ENCODE data around the gene RBM41. TPM values are rescaled to one million over a fixed set of nuclear protein-coding genes. Genes with fewer than 3 reads are reported as not detected.

Gene RBM41
- total RNA-seq, 1 experiment from 2014 or later: 31.5 TPM

- peak in 1 of 2 experiments; percentile 64 for DNase-seq
- H3K27me3 ChIP-seq (ENCODE audit: insufficient read depth, low read depth): no peaks in the 10 kb centered on the region
- no peaks in the 10 kb centered on the region for H3K9me2 ChIP-seq (ENCODE audit: insufficient read depth)
- H3K27ac ChIP-seq: no peak overlapping the region
- no peaks in the 10 kb centered on the region for H4K20me1 ChIP-seq (ENCODE audit: insufficient read depth)
- ChIA-PET POLR2A (ENCODE audit: unreplicated experiment) (no interaction called here), CTCF (no interaction called here)
- 0 out of 2 replicates have a peak, but pooled peaks cover 3% of the 10 kb centered on the region for H3K4me1 ChIP-seq (replicated peaks; ENCODE audit: insufficient read depth)
- peaks cover 14% of the 10 kb centered on the region for H3K36me3 ChIP-seq (ENCODE audit: low read depth)
- no peaks in the 10 kb centered on the region for H3K79me2 ChIP-seq (ENCODE audit: low read depth)
- H3K4me3 ChIP-seq: no peak overlapping the region
- BruUV-seq (replicated peaks): no TSS peak
- intact Hi-C loops (cut with micrococcal nuclease; ENCODE audit: unreplicated experiment): no loop called here
- TF ChIP-seq EZH2 (IDR thresholded peaks at IDR 0.05; ENCODE audit: low read depth): no peak
- no peak for TF ChIP-seq CTCF (conservative IDR thresholded peaks at IDR 0.05)
- no peak overlapping the region for H2AFZ ChIP-seq
- H3K9me3 ChIP-seq (ENCODE audit: insufficient read depth, low read depth): no peaks in the 10 kb centered on the region; the same call in 1 of the 2 replicates
- H3F3A ChIP-seq (ENCODE audit: insufficient read depth, low read depth): 0 out of 2 replicates have a peak, but pooled peaks cover 5% of the 10 kb centered on the region
- H3K4me2 ChIP-seq: no peak overlapping the region
These were observed 28.0 kb upstream of the RBM41 start for GRCh38 chrX:107146670-107147069.

GRCh38 chrX:107135965-107136307 lies 17.3 kb upstream of the RBM41 start:
- POLR2A ChIA-PET (ENCODE audit: unreplicated experiment): no interaction called here
- CTCF ChIA-PET: no interaction called here
- intact Hi-C loops (cut with micrococcal nuclease; ENCODE audit: unreplicated experiment): no loop called here

More at GRCh38 chrX:107135965-107136307, 17.3 kb upstream of the RBM41 start:
- Histone ChIP-seq H3K9me2 (ENCODE audit: insufficient read depth) (no peaks in the 10 kb centered on the region; the same call in 1 of the 2 replicates), H3F3A (ENCODE audit: insufficient read depth, low read depth) (peaks cover 22% of the 10 kb centered on the region), H3K4me3 (peak overlapping the region; percentile 46; the same call in 1 of the 2 replicates), H3K27me3 (ENCODE audit: insufficient read depth, low read depth) (no peaks in the 10 kb centered on the region), H2AFZ (peak overlapping the region; percentile 52; the same call in 1 of the 2 replicates), H3K36me3 (ENCODE audit: low read depth) (peaks cover 10% of the 10 kb centered on the region), H3K79me2 (ENCODE audit: low read depth) (no peaks in the 10 kb centered on the region), H3K4me2 (peak overlapping the region; percentile 73), H3K9me3 (ENCODE audit: insufficient read depth, low read depth) (peaks cover 8% of the 10 kb centered on the region; the same call in 1 of the 2 replicates), H4K20me1 (ENCODE audit: insufficient read depth) (no peaks in the 10 kb centered on the region), H3K4me1 (replicated peaks; ENCODE audit: insufficient read depth) (peaks cover 36% of the 10 kb centered on the region), H3K27ac (peak overlapping the region; percentile 93)
- TF ChIP-seq CTCF (conservative IDR thresholded peaks at IDR 0.05): no peak
- TF ChIP-seq EZH2 (IDR thresholded peaks at IDR 0.05; ENCODE audit: low read depth): no peak
- no TSS peak for BruUV-seq (replicated peaks)
- DNase-seq: peak in 1 of 2 experiments; percentile 40

All from PC-9 (cell line).